ENCODE results near the gene TYK2. TPM values are rescaled to one million over a fixed set of nuclear protein-coding genes. Genes with fewer than 3 reads are reported as not detected.

Gene TYK2
- total RNA-seq, 4 donors from 2014 or later: 40.8 to 77.2 (median 53.9) TPM

DNA sequence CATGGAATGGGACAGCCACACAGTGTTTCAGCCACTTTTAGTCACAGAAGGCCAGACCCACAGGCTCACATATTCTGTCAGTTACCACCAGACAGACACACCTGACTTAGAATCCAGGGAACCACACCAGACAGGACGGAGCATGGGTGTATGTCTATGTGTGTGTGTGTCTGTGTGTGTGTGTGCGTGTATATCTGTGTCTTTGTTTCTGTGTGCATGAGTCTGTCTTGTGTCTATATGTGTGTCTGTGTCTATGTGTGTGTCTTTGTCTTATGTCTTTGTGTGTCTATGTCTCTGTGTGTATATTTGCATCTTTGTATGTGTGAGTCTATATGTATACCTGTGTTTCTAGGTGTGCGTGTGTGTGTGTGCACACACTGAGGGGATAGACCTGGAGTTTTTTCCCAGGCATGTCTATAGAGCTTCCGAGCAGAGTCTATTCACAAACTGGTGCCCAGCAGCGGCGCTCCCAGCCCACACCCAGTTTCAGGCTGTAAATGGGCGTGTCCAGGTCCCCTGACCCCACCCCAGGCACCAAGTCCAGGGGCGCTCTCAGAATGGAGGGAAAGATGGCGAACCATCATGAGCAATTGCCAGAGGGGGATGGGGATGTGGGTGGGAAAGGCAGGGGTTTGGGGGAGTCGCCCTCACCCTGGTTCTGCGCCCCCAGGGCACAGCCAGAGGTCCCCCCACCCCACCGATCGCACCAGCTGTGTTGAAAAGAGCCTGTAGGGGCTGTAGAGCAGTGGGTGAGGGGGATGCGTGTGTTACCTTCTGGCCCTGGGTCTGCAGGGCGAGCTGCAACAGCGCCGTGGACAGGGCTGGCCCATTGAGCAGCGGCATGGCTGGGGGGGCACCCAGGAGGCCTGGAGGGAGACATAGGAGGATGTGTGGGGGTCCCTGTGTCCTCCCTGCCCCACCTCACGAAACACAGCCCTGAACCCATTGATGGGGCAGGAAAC, 58.2 kb downstream of the TYK2 start:
- peaks cover 0 to 100% of the 10 kb centered on the region in 2 donors for H3K36me3 ChIP-seq

DNA sequence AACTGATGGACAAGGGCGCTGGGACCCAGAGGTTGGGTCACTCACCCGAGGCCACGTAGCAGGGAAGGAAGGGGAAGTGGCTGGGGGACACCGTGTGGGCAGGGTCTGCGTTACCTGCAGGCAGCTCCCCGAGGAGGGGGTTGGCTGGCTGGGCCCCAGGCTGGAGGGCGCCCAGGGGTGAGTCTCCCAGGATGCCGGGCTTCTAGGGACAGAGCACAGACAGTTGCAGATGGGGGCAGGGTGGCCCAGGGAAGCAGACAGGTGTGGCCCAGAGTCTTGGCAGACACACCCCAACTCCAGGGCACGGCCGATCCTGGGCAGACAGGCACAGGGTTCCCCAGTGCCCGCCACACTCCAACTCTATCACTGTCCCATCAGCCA, 59.0 kb downstream of the TYK2 start:
- no peak overlapping the region for H3K4me3 ChIP-seq
- TF ChIP-seq, protein P1, sequence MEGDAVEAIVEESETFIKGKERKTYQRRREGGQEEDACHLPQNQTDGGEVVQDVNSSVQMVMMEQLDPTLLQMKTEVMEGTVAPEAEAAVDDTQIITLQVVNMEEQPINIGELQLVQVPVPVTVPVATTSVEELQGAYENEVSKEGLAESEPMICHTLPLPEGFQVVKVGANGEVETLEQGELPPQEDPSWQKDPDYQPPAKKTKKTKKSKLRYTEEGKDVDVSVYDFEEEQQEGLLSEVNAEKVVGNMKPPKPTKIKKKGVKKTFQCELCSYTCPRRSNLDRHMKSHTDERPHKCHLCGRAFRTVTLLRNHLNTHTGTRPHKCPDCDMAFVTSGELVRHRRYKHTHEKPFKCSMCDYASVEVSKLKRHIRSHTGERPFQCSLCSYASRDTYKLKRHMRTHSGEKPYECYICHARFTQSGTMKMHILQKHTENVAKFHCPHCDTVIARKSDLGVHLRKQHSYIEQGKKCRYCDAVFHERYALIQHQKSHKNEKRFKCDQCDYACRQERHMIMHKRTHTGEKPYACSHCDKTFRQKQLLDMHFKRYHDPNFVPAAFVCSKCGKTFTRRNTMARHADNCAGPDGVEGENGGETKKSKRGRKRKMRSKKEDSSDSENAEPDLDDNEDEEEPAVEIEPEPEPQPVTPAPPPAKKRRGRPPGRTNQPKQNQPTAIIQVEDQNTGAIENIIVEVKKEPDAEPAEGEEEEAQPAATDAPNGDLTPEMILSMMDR (IDR thresholded peaks at IDR 0.05): no peak
- TF ChIP-seq POLR2A (IDR thresholded peaks at IDR 0.05) (no peak), POLR2AphosphoS5 (IDR thresholded peaks at IDR 0.05) (no peak), EP300 (IDR thresholded peaks at IDR 0.05) (no peak)
- ATAC-seq: no peak
- peaks cover 0 to 100% of the 10 kb centered on the region in 2 donors for H3K36me3 ChIP-seq
- H3K27ac ChIP-seq: no peak overlapping the region
- H3K4me1 ChIP-seq: no peaks in the 10 kb centered on the region
- H3K27me3 ChIP-seq: no peaks in the 10 kb centered on the region
- H3K9me3 ChIP-seq: no peaks in the 10 kb centered on the region
- 93% methylated on average over 3 of the region's 11 CpGs; no CpG with 5 or more reads in 1 of the 2 donors for WGBS, 2 donors (ENCODE audit: low coverage in 1 of 2)

More for the DNA sequence above, 58.2 kb downstream of the TYK2 start:
- no peak overlapping the region for H3K4me3 ChIP-seq
- H3K4me1 ChIP-seq: no peaks in the 10 kb centered on the region
- no peaks in the 10 kb centered on the region for H3K27me3 ChIP-seq
- no peak for ATAC-seq
- WGBS, 2 donors (ENCODE audit: low coverage in 1 of 2): 60 to 100% methylated on average over 2 of the region's 19 CpGs
- TF ChIP-seq, protein P1 (IDR thresholded peaks at IDR 0.05): no peak
- no peak for TF ChIP-seq POLR2AphosphoS5 (IDR thresholded peaks at IDR 0.05)
- no peak for TF ChIP-seq EP300 (IDR thresholded peaks at IDR 0.05)
- TF ChIP-seq POLR2A (IDR thresholded peaks at IDR 0.05): no peak
- H3K27ac ChIP-seq: no peak overlapping the region
- no peaks in the 10 kb centered on the region for H3K9me3 ChIP-seq

DNA sequence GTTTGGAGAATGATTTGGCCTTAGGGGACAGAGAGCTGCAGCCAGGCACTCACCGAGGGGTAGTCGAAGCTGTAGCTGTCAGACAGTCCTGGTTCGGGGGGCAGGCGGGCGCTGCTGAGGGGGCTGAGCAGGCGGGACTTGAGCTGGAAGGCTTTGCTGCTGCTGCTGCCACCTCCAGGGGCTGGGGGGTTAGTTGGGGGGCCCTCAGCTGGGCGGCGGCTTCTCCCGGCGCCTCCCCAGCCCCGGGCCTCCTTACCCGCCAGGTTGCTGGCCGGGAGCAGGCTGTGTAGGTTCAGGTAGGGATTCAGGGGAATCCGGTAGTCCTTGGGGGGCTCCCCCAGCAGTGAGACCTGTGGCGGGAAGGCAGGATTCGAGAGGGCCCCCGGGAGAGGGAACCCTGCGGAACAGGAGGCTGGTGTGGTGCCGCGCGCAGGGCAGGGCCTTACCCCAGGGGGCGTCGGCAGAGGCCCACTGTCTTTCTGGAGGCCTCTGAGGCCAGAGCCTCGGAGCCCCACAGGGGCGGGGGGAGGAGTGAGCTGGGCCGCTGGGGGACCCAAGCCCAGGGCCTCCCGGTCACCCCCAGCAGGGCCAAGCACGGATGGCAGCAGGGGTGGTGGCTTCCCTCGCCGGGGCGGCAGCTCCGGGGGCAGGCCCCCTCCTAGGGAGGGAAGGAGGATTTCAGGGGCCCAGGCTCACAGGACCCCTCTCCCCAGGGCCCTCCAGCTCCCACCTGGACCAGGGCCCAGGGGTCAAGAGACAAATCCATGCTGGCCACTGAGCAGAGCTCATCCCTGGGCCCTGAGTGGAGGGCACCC, 59.6 kb downstream of the TYK2 start:
- H3K27me3 ChIP-seq: no peaks in the 10 kb centered on the region
- H3K4me1 ChIP-seq: peaks cover 0 to 5% (median 3%) of the 10 kb centered on the region in 3 donors
- no peak for ATAC-seq
- TF ChIP-seq, protein P1 (IDR thresholded peaks at IDR 0.05): no peak
- TF ChIP-seq EP300 (IDR thresholded peaks at IDR 0.05) (no peak), POLR2AphosphoS5 (IDR thresholded peaks at IDR 0.05) (no peak), POLR2A (IDR thresholded peaks at IDR 0.05) (no peak)
- no peak overlapping the region for H3K27ac ChIP-seq
- H3K9me3 ChIP-seq: no peaks in the 10 kb centered on the region
- peaks cover 0 to 95% of the 10 kb centered on the region in 2 donors for H3K36me3 ChIP-seq
- no peak overlapping the region for H3K4me3 ChIP-seq
- 90% methylated on average over 2 of the region's 32 CpGs; no CpG with 5 or more reads in 1 of the 2 donors for WGBS, 2 donors (ENCODE audit: low coverage in 1 of 2)

DNA sequence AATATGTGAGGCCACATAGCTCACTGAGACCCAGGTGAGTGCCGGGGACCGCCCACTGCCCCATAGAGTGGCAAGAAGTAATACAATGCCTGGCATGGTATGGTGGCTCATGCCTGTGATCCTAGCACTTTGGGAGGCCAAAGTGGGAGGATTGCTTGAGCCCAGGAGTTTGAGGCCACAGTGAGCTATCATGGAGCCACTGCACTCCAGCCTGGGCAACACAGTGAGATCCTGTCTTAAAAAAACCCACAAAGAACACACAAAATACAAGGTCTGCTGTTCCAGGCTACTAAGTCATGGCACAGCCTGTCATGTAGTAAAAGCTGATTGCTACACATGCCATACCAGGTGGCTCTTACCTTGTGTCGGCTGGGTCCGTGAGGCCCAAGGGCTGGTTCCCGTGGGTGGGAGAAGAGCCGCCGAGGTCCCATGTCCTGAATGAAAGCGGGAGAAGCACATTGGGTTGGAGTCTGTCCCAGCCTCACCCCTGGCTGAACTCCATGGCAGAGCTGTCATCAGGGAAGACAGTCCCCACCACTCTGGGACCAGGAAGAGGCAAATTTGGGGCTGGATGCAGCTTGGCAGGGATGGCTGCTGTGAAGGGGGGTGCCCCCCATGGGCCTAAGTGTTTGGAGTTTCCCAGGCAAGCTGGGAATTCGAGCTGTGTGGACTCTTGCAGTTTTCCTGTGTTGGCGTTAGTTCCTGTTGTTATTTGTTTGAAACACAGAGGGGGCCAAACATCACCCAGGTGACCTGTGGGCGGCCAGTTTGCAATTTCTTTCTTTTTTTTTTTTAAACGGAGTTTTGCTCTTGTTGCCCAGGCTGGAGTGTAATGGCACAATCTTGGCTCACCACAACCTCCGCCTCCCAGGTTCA, 61.3 kb downstream of the TYK2 start:
- Histone ChIP-seq H3K27me3 (no peaks in the 10 kb centered on the region), H3K4me1 (peaks cover 0 to 20% (median 8%) of the 10 kb centered on the region in 3 donors), H3K36me3 (peaks cover 0 to 77% of the 10 kb centered on the region in 2 donors), H3K4me3 (no peak overlapping the region), H3K27ac (no peak overlapping the region), H3K9me3 (no peaks in the 10 kb centered on the region)
- WGBS, 2 donors (ENCODE audit: low coverage in 1 of 2): 85 to 100% methylated on average over 2 to 6 of the region's 13 CpGs
- TF ChIP-seq POLR2A (IDR thresholded peaks at IDR 0.05) (no peak), POLR2AphosphoS5 (IDR thresholded peaks at IDR 0.05) (no peak), EP300 (IDR thresholded peaks at IDR 0.05) (no peak)
- TF ChIP-seq, protein P1 (IDR thresholded peaks at IDR 0.05): no peak
- no peak for ATAC-seq
